SK-N-MC (cell line): ENCODE results near the gene WDR46.

Source experiments
- DNase-seq: peaks from one replicate; pipeline ENCODE4 v3.0.0-alpha.2; 2011; ENCODE audit warnings: low read depth, low spot score
- H3K27ac ChIP-seq: fragments of 200-600 bp; sonication (generic); 2 replicates; pipeline ENCODE4 v1.5.1; 2016; ENCODE audit warnings: mixed run types
- H3K36me3 ChIP-seq: fragments of 200-600 bp; sonication (generic); 2 replicates; pipeline ENCODE4 v1.6.1; 2017; ENCODE audit warnings: antibody characterized with exemption, low read length, mixed read lengths; ENCODE audit not compliant: insufficient read depth
- H3K4me3 ChIP-seq: fragments of 200-600 bp; sonication (generic); 2 replicates; pipeline ENCODE4 v1.5.1; 2016
- H3K9ac ChIP-seq: fragments of 200-600 bp; sonication (generic); 2 replicates; pipeline ENCODE4 v1.8.0; 2017; ENCODE audit warnings: mixed run types, mixed read lengths; ENCODE audit not compliant: insufficient read length
- H3K9me3 ChIP-seq: fragments of 200-600 bp; sonication (generic); 2 replicates; pipeline ENCODE4 v1.6.1; 2017; ENCODE audit warnings: low read depth, mild to moderate bottlenecking, antibody characterized with exemption, low read length, moderate library complexity, mixed read lengths
- EZH2 ChIP-seq: fragments of 200-600 bp; sonication (generic); IDR thresholded peaks from one replicate; pipeline ENCODE4 v1.6.1; 2017; ENCODE audit warnings: antibody characterized with exemption
- FOXP2 ChIP-seq: optimal IDR thresholded peaks from 2 replicates; pipeline ENCODE3; 2011; ENCODE audit warnings: mild to moderate bottlenecking, moderate library complexity; ENCODE audit not compliant: insufficient read depth; ENCODE audit errors: extremely low read length, control extremely low read depth
- POLR2AphosphoS5 ChIP-seq: IDR thresholded peaks from 2 replicates; pipeline ENCODE4 v1.6.1; 2012; ENCODE audit warnings: mild to moderate bottlenecking, low read depth, low read length, borderline replicate concordance

Gene WDR46

GRCh38 chr6:33247977-33248642 lies 40.9 kb downstream of the WDR46 start:
- H3K9me3 ChIP-seq: no peaks in the 10 kb centered on the region
- DNase-seq: peak; percentile 39
- TF ChIP-seq POLR2AphosphoS5: no peak
- no peak for TF ChIP-seq EZH2
- TF ChIP-seq FOXP2: no peak
- peak overlapping the region; percentile 87 for H3K4me3 ChIP-seq
- peaks cover 5% of the 10 kb centered on the region; the same call in 1 of the 2 replicates for H3K36me3 ChIP-seq
- peak overlapping the region; percentile 83 for H3K9ac ChIP-seq
- H3K27ac ChIP-seq: peak overlapping the region; percentile 93; the same call in 1 of the 2 replicates

GRCh38 chr6:33243476-33243875 lies 45.6 kb downstream of the WDR46 start:
- Histone ChIP-seq H3K27ac (no peak overlapping the region), H3K36me3 (no peaks in the 10 kb centered on the region), H3K4me3 (no peak overlapping the region), H3K9me3 (no peaks in the 10 kb centered on the region), H3K9ac (no peak overlapping the region)
- TF ChIP-seq FOXP2: no peak
- TF ChIP-seq POLR2AphosphoS5: no peak
- TF ChIP-seq EZH2: no peak
- no peak for DNase-seq

GRCh38 chr6:33241968-33242367 lies 47.1 kb downstream of the WDR46 start:
- no peaks in the 10 kb centered on the region for H3K9me3 ChIP-seq
- no peak overlapping the region for H3K9ac ChIP-seq
- no peak for DNase-seq
- TF ChIP-seq FOXP2 (no peak), POLR2AphosphoS5 (no peak), EZH2 (no peak)
- H3K4me3 ChIP-seq: no peak overlapping the region
- no peak overlapping the region for H3K27ac ChIP-seq
- no peaks in the 10 kb centered on the region for H3K36me3 ChIP-seq

- H3K36me3 ChIP-seq: no peaks in the 10 kb centered on the region
- TF ChIP-seq EZH2: no peak
- no peak for TF ChIP-seq POLR2AphosphoS5
- TF ChIP-seq FOXP2: no peak
- H3K9ac ChIP-seq: no peak overlapping the region
- no peak for DNase-seq
- H3K4me3 ChIP-seq: no peak overlapping the region
- H3K27ac ChIP-seq: no peak overlapping the region
- H3K9me3 ChIP-seq: no peaks in the 10 kb centered on the region
Measured at GRCh38 chr6:33237741-33238140, 51.3 kb downstream of the WDR46 start.

GRCh38 chr6:33236852-33237251 lies 52.2 kb downstream of the WDR46 start:
- Histone ChIP-seq H3K4me3 (no peak overlapping the region), H3K27ac (no peak overlapping the region), H3K9me3 (no peaks in the 10 kb centered on the region), H3K9ac (no peak overlapping the region), H3K36me3 (no peaks in the 10 kb centered on the region)
- TF ChIP-seq FOXP2 (no peak), POLR2AphosphoS5 (no peak), EZH2 (no peak)
- DNase-seq: no peak

- H3K9ac ChIP-seq: no peak overlapping the region
- no peak for TF ChIP-seq FOXP2
- TF ChIP-seq POLR2AphosphoS5: no peak
- no peaks in the 10 kb centered on the region for H3K9me3 ChIP-seq
- no peak overlapping the region for H3K27ac ChIP-seq
- DNase-seq: no peak
- no peak overlapping the region for H3K4me3 ChIP-seq
- H3K36me3 ChIP-seq: no peaks in the 10 kb centered on the region
Measured at GRCh38 chr6:33236328-33236727, 52.7 kb downstream of the WDR46 start.

- no peaks in the 10 kb centered on the region for H3K9me3 ChIP-seq
- peak overlapping the region; percentile 31 for H3K4me3 ChIP-seq
- peak; percentile 12 for DNase-seq
- peak overlapping the region; percentile 69 for H3K27ac ChIP-seq
- no peaks in the 10 kb centered on the region for H3K36me3 ChIP-seq
- H3K9ac ChIP-seq: peak overlapping the region; percentile 24
- no peak for TF ChIP-seq FOXP2
- TF ChIP-seq EZH2: no peak
- no peak for TF ChIP-seq POLR2AphosphoS5
Measured at GRCh38 chr6:33235221-33235634, 53.8 kb downstream of the WDR46 start.
